AG08395 (cell line): ENCODE measurements around the gene PA2G4.

Source experiments
- DNase-seq: peaks from one replicate; pipeline ENCODE4 v3.0.0; 2012; ENCODE audit warnings: mixed read lengths, low spot score

The PA2G4 gene

DNA sequence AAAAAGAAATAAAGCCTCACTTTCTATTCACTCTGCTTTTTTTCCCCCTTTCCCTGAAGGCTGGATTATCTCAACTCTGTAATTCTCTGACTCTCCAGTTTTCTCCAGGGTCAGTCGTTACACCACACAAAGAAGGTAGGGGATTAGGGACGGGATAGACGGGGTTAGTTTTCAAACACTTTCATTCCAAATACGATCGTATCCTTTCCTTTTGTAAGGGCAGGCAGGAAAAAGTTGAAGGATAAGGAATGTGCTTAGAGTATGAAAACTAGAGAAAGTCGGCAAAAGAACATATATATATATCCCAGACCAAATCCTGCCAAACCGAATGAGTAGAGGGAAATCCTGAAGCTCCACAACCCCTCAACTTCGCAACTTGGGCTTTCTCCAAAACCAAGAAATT lies 23.1 kb downstream of the PA2G4 start:
- no peak for DNase-seq

DNA sequence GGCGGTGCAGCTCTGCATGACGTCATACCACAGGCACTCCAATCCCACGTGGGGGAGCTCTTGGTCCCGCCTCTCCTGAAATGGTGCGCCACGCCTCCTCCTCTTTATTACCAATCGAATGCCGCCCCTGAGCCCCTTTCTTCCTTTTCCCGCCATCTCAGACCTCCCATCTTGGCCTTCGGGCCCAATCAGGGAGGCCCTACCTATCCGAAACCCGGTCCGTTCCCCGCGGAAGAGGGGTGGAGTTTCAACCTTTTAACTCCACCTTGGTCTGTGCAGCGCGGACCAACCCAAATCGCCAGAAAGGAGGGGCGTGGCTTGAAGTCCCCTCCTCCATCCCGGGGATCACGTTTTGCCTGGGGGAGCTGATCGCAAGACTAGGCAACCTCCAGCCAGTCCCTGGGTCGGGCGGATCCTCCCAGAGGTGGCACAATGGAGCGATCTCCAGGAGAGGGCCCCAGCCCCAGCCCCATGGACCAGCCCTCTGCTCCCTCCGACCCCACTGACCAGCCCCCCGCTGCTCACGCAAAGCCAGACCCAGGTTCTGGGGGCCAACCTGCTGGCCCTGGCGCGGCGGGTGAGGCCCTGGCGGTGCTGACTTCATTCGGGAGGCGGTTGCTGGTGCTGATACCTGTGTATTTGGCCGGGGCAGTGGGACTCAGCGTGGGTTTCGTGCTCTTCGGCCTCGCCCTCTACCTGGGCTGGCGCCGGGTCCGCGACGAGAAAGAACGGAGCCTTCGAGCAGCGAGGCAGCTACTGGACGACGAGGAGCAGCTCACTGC lies 23.7 kb downstream of the PA2G4 start, which contains the start of gene ESYT1:
ESYT1 (plus strand) TSS at position 380 of the 782 bp plus-strand sequence; CDS start at position 433, 53 bp downstream.
- DNase-seq: peak; percentile 98

DNA sequence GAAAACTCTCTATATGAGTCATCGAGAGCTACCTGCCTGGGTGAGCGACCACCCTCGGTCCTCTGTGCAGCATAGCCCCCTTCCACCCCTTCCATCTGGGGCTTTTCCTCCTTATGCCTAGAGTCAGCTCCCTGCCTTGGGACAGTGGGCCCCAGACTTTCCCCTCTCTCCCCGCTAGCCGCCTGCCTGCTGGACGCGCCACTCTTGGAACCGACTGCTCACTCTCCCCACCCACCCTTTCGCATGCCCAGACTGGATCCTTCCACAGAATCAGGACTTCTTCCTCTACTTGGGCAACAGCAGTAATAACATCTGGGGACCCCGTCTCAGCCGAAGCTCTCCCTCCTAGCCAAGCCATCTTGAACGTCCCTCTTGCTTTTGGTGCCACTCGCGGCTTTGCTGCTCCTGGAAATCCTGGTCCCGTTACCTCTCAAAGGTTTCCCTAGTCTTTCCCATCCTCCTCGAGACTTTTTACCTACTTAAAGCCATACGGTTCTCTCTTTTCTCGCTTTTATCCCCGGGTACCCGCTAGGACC lies 24.4 kb downstream of the PA2G4 start:
- no peak for DNase-seq

DNA sequence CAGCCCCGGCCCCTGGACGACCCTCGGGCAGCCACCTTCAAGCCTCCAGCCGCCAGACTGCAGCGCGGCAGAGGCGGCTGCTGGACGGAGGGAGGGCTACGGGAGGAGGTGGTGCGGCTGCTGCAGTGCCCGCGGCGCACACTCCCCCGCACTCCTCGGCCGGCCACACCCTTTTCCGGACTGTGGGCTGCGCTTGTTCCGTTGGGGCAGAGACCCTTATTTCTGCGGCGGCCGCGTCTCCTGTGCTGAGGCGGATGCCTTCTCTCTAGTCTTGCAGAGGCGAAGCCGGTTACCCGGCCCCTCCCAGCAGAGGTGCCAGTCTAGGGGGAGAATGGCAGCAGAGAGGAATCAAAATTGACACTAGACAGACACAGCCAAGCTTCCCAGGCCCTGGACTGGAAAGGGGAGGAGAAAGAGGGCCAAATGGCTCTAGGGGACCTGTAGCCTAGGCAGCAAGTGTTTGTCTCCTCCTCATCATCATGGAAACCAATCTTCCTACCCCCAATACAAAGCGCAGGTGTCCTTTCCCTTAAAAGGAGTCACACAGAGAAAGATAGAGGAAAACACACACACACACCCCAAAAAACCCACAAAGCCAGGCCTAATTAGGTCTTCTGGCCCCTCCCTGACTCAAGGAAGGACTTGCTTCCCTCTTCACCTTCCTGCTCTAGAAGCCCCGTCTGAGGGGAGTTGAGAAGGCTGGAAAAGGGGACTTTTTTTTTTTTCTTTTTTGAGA lies 25.0 kb downstream of the PA2G4 start:
- DNase-seq: peak; percentile 58

DNA sequence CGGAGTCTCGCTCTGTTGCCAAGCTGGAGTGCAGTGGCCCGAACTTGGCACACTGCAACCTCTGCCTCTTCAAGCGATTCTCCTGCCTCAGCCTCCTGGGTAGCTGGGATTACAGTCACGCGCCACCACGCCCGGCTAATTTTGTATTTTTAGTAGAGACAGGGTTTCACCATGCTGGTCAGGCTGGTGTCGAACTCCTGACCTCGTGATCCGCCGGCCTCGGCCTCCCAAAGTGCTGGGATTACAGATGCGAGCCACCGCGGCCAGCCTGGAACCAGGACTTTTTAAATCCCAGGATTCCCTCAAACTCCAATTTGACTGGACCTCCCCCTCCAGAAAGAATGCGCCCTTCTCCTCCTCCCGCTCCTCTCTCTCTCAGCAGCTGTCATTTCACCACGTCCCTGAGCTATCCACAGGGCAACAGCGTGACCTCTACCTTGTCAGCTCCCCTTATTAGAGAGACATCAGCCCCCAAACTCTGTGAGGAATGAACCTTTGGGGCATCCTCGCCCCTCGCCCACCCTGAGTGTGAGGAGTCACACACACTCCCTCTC lies 25.7 kb downstream of the PA2G4 start:
- no peak for DNase-seq

DNA sequence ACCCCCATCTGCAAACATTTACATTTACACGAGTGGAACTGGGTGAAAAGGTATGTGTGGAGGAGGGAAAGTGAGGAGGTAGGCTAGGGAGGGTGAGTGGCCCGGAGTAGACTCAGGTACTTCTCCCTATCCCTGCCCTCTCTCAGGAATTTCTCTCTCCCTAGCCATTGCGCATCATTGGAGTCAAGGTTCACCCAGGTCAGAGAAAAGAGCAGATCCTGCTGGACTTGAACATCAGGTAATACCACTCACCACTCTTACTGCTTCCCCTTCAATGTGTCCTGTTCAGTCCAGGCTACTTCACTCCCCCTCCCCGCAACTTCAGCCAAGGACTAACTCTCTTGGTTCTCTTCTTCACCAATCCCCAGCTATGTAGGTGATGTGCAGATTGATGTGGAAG lies 26.5 kb downstream of the PA2G4 start:
- no peak for DNase-seq

DNA sequence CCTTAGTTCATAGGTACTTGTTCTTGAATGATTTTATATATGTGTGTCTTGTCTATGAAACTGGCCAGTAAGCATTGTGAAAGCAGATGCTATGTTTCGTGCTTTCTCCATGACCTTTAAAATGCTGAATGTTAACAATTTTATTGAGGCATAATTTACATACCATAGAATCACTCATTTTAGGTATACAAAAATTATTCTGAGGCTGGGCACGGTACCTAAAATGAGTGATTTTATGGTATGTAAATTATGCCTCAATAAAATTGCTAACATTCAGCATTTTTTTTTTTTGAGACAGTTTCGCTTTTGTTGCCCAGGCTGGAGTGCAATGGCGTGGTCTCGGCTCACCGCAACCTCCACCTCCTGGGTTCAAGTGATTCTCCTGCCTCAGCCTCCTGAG lies 30.5 kb downstream of the PA2G4 start:
- no peak for DNase-seq

DNA sequence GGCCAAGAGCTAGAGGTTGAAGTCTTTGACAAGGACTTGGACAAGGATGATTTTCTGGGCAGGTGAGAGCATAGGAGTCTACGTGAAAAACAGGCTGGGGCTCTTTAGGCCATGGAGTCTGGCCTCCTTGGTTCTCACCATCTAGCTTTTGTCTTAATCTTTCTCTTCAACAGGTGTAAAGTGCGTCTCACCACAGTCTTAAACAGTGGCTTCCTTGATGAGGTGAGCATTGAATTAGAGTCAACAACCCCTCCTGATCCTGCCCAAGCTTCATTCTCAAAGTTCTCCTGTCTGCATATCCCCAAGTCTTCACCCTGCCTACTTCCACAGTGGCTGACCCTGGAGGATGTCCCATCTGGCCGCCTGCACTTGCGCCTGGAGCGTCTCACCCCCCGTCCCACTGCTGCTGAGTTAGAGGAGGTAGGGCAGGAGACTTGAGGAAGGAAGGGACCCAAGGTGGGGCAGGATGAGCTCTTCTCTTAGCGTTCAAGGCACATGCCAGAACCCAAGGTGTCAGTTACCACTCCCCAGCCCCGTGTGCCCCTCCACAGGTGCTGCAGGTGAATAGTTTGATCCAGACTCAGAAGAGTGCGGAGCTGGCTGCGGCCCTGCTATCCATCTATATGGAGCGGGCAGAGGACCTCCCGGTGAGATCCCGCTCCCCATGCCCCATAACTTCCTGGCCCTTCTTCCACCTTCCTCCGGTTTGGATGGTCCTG lies 33.7 kb downstream of the PA2G4 start:
- DNase-seq: no peak

DNA sequence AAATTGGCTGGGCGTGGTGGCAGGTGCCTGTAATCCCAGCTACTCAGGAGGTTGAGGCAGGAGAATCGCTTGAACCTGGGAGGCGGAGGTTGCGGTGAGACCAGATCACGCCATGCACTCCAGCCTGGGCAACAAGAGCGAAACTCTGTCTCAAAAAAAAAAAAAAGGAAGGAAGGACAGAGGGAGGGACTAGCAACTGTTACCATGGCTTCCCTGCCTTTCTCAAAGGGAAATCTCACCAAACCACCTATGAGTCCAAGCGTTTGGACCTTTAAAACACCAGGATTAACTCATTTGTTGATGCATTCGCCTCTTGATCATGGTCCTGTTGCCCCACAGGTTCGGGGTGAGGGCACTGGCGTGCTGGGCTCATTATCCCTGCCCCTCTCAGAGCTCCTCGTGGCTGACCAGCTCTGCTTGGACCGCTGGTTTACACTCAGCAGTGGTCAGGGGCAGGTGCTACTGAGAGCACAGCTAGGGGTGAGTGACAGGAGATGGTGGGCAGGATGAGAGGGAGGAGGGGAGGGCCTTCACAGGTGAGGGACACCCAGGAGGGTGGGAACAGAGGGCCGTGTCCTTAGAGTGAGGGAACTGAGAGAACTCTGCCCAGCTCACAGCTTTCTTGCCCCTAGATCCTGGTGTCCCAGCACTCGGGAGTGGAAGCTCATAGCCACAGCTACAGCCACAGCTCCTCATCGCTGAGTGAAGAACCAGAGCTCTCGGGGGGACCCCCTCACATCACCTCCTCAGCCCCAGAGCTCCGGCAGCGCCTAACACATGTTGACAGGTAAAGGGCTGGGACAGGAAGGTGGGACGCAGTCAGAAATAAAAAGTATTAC lies 37.8 kb downstream of the PA2G4 start:
- no peak for DNase-seq

DNA sequence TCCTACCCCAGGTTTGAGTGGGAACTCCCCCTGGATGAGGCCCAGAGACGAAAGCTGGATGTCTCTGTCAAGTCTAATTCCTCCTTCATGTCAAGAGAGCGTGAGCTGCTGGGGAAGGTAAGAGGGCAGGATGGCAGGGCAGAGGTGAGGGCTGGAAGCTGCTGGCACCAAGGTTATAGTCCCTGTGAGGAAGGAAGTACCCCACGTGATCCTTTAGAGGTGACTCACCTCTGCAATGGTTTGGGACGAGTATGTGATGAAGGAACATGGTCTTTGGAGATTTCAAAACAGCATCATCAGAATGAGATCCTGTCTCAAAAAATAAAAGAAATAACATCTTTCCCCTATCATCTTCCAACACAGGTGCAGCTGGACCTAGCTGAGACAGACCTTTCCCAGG lies 38.9 kb downstream of the PA2G4 start:
- DNase-seq: no peak

DNA sequence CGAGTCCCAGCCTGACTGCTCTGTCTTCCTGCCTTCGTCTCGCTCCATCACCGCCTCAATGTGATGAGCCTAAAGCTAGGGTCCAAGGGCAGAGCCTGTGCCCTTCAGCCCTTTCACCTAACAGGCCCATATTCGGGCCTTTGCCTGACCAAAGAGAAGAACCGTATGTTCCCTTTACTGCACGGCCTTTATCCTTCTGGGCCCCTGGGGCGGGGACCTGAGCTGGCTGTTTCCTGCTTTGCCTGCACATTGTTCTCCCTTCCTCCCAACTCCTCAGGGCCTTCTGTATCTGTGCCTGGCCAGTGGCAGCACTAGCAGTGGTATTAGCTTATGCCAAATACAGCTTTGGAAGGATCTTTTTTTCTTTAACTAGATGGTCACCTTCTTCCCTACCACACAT lies 39.5 kb downstream of the PA2G4 start:
- no peak for DNase-seq

DNA sequence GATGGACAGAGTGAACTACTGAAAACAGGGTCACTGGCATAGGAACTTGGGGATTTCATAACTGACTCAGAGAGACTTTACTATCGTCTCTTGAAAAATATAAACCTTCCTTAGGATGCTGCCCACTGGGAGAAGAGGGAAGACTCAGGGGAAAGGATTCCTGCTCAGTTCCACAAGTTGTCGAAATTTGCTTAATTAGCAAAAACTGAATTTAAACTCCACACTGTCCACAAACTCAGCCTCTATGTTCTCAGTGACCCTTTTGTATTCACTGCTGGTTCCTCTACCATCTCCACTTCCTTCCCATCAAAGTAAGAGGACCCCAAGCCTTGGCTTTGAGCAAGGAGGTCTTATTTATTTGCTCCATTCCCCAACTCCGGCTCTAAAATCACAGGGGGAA lies 40.9 kb downstream of the PA2G4 start:
- no peak for DNase-seq

DNA sequence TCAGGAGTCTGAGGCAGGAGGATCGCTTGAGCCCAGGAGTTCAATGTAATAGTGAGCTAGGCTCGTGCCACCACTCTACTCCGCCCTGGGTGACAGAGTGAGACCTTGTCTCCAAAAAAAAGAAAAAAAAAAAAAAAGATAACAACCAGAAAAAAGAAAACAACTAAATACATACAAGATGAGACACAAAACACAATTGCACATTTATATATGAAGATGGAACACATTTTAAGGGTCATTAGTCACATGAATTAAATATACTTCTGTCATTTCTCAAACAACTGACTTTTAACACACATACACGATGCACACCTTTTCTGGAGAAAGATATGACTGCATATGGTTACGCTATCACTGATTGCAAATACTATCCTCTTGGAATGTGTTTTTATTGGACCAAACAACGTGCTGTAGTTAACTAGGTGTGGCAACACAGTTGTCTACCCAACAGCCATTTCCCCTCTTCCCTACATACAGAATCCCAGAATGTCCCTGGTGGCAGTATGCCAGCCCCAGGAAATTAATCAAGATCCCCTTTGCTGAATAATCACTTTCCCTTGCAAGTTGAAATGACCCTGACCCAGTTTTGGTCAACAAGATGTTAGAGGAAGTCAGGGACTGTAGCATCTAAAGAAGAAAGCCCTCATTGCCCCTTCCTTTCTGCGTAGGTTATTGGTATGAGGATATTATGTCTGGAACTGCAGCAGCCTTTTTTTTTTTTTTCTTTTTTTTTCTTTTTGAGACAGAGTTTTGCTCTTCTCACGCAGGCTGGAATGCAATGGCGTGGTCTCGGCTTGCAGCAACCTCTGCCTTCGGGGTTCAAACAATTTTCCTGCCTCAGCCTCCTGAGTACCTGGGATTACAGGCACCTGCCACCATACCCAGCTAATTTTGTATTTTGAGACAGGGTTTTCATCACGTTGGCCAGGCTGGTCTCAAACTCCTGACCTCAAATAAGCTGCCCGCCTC lies 42.4 kb downstream of the PA2G4 start:
- no peak for DNase-seq

DNA sequence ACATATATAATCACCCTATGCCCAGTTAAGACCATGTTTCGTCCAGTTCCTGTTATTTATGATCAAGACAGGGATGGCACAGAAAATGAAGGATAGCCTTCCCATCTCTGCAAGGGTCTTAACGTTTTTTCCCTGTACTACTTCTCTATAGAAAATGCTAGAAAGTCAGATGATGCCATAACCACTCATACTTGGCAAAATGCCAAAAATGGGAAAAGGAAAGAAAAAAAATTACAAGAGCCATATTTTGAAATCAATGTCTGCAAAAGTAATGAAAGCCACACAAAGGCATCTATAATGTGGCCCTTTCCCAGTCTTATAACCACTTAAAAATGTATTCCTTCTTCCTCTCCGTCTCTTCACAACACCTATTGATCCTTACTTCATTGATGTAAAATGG lies 46.2 kb downstream of the PA2G4 start:
- DNase-seq: no peak

DNA sequence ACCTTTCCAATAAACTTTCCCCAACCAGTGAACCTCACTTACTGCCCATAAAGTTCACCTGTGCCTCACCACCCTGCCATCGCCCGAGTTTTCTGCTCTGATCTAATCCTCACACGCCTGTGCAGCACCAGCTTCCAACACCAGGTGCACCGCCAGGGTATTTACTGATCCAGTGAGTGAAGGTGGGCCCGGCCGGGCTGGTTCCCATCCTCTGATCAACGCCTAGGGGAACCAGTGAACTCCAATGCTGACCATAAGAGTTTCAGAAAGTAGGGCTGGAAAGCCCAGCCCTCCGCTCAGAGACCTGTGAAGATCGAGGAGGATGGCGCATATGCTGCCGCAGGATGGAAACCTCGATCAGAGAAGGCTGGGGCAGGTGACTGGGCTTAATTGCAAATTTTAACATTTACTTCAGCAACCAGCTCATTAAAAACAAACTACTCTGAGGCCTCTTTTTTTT lies 47.3 kb downstream of the PA2G4 start:
- DNase-seq: no peak

DNA sequence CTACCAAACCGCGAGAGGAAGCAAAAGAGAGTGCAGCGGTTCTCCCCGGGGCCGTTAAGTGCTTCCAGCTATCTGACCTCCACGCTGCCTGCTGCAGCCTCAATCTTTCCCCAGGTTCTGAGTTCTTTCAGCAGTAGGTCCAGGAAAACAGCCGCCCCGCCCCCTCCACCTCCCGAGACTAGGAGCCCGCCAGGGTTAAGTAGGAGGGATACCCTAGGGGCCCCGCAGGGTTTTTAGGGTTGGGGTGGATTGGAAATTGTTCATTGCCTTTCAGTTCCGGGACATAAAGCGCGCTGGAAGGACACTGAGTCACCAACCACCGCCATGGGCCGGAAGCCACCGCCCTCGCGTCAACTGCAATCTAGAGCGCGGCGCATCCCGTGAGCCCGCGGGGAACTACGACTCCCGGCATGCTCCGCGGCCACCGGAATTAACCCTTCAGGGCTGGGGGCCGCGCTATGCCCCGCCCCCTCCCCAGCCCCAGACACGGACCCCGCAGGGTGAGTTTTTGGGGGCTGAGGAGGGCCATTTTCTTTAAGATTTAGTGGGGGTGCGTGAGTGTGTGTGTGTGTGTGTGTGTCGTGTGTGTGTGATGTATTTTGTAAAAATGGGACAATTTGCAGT lies 47.9 kb downstream of the PA2G4 start, which contains the start of gene MYL6B:
MYL6B (plus strand) TSS at position 456 of the 624 bp plus-strand sequence. CDS start 1,332 bp downstream, outside the sequence.
- DNase-seq: peak; percentile 95

DNA sequence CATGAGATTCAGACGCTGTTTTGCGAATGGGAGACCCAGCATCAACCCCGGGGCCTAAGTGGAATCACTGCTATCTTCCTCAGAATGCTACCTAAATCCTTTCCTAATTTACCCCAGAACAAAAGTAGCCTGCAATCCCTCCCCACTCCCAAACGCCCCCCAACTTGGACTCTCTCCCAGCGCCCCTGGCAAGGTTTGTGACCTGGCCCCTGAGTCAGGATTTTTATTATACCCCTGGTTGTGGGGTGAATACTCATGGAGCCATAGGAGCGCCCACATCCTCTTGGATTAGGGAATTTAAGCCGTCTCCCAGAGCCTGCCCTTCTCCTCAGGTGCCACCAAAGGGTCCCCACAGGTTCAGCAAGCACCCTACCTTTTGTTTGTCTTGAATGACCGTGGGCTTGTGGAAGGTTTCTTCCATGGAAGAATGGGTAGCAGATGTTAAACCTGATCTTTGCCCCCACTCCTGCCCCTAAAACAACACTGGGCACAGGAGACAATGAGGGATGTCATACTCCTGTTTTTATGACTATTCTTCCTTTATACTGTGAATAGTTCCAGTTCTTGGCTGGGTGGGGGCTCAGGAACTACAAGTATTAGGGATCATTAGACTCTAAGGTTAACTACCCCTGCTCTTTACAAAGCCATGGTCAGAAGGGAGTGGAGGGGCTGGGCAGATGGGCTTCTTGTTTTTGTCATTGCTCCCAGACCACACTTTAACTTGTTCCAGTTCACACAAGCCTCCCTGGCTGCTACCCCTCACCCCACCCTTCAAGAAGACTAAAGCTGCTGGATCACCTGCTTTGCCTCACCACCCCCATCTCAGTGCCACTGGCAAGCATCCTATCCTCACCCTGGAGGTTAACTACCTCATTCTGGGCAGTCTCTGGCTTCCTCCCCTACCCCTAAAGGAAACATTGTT lies 48.7 kb downstream of the PA2G4 start:
- no peak for DNase-seq

DNA sequence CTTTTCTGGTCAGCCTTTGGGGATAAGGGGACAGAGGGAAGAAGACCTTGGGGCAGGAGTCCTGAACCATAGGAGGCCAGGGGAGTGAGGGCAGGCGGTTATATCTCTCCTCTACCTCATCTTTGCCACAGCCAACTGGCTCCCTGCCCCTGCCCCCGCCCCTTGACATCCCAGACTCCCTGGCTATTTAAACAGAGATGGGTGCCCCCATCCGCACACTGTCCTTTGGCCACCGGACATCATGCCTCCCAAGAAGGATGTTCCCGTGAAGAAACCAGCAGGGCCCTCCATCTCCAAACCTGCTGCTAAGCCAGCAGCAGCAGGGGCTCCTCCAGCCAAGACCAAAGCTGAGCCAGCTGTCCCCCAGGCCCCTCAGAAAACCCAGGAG lies 49.3 kb downstream of the PA2G4 start:
- no peak for DNase-seq
